H1 (cell line): ENCODE results near the gene CYTL1. TPM values are rescaled to one million over a fixed set of nuclear protein-coding genes. Genes with fewer than 3 reads are reported as not detected.

ENCODE experiments used
- CTCF ChIA-PET: fragments of 300-600 bp; sonication (Branson Sonifier 250); formaldehyde crosslinking; loops from one replicate; lab custom pipeline; 2021; ENCODE audit not compliant: partially characterized antibody; lab: Charles Lee
- POLR2A ChIA-PET: fragments of 300-600 bp; sonication (Branson Sonifier 250); formaldehyde crosslinking; loops from one replicate; lab custom pipeline; 2021; ENCODE audit warnings: inconsistent platforms; ENCODE audit not compliant: partially characterized antibody; lab: Charles Lee
- DNase-seq, 2 experiments: peaks; one replicate each; pipeline versions ENCODE4 v3.0.0 to v3.0.0-alpha.2; 2010 to 2022; ENCODE audit warnings: low spot score in 2 of 2, low read depth in 1 of 2, mixed read lengths in 1 of 2
- FAIRE-seq: peaks from 2 replicates; lab custom pipeline; 2011; peaks lifted over from hg19 to GRCh38; lab: Jason Lieb, UNC
- H2AFZ ChIP-seq: 2 replicates; pipeline ENCODE4 v1.8.1; 2012; ENCODE audit warnings: low read length, inconsistent platforms
- H2AK5ac ChIP-seq: 2 replicates; pipeline ENCODE4 v1.6.1; 2013; ENCODE audit warnings: low read depth, low read length
- H2BK120ac ChIP-seq: replicated peaks from 2 replicates; pipeline ENCODE3; 2013; ENCODE audit warnings: low read depth, low read length, inconsistent platforms
- H2BK12ac ChIP-seq: 2 replicates; pipeline ENCODE4 v1.6.1; 2013; ENCODE audit warnings: low read depth, low read length
- H2BK15ac ChIP-seq: 2 replicates; pipeline ENCODE4 v1.6.1; 2013; ENCODE audit warnings: low read length
- H2BK20ac ChIP-seq: 2 replicates; pipeline ENCODE4 v1.6.1; 2013; ENCODE audit warnings: low read length
- H2BK5ac ChIP-seq: 2 replicates; pipeline ENCODE4 v1.6.1; 2013; ENCODE audit warnings: low read depth, low read length
- H3K14ac ChIP-seq: 2 replicates; pipeline ENCODE4 v1.6.1; 2013; ENCODE audit warnings: inconsistent platforms; ENCODE audit not compliant: insufficient read length
- H3K18ac ChIP-seq: 2 replicates; pipeline ENCODE4 v1.6.1; 2013; ENCODE audit warnings: low read length; ENCODE audit errors: extremely low read depth
- H3K23ac ChIP-seq: 2 replicates; pipeline ENCODE4 v1.6.1; 2013; ENCODE audit warnings: inconsistent platforms; ENCODE audit not compliant: insufficient read length
- H3K23me2 ChIP-seq: 2 replicates; pipeline ENCODE4 v1.6.1; 2013; ENCODE audit warnings: low read depth, low read length
- H3K27ac ChIP-seq: 2 replicates; pipeline ENCODE4 v1.6.1; 2011; ENCODE audit warnings: low read depth, low read length, inconsistent platforms
- H3K27me3 ChIP-seq, 4 experiments: replicated peaks in 1 of 4; 1 replicate in 1 of 4; 2 replicates in 3 of 4; pipeline versions ENCODE4 v1.6.1 to v1.8.1; 2011 to 2013; ENCODE audit warnings: low read length in 3 of 4, mild to moderate bottlenecking in 3 of 4, inconsistent platforms in 2 of 4, mixed read lengths in 2 of 4, moderate library complexity in 1 of 4; ENCODE audit not compliant: control insufficient read depth in 3 of 4, insufficient read depth in 3 of 4; ENCODE audit errors: extremely low read depth in 1 of 4
- H3K36me3 ChIP-seq, 4 experiments: 2 replicates each; pipeline versions ENCODE4 v1.6.1 to v1.8.1; 2011 to 2013; ENCODE audit warnings: mild to moderate bottlenecking in 4 of 4, low read length in 3 of 4, moderate library complexity in 2 of 4, control low read depth in 1 of 4, inconsistent platforms in 1 of 4; ENCODE audit not compliant: insufficient read depth in 4 of 4, control insufficient read depth in 2 of 4
- H3K4ac ChIP-seq: replicated peaks from 2 replicates; pipeline ENCODE3; 2013; ENCODE audit warnings: low read length, low read depth, mixed read lengths, inconsistent platforms; ENCODE audit not compliant: insufficient read length
- H3K4me1 ChIP-seq, 4 experiments: replicated peaks in 1 of 4; 1 replicate in 1 of 4; 2 replicates in 3 of 4; pipeline versions ENCODE4 v1.6.1 to v1.8.1; 2011 to 2013; ENCODE audit warnings: low read length in 3 of 4, inconsistent platforms in 2 of 4, mixed read lengths in 1 of 4; ENCODE audit not compliant: insufficient read depth in 4 of 4, control insufficient read depth in 3 of 4
- H3K4me2 ChIP-seq, 2 experiments: 2 replicates each; pipeline versions ENCODE4 v1.6.1 to v1.8.1; 2011 to 2013; ENCODE audit warnings: low read depth in 2 of 2, low read length in 2 of 2, control low read depth in 1 of 2, inconsistent platforms in 1 of 2, mild to moderate bottlenecking in 1 of 2; ENCODE audit not compliant: insufficient read depth in 1 of 2
- H3K4me3 ChIP-seq, 4 experiments: fragments of 200-600, 300-600 bp in 1 of 4; sonication (generic), shearing (Covaris generic), sonication (Bioruptor Twin) in 1 of 4; 2 replicates each; pipeline versions ENCODE4 v1.5.1 to v1.8.1; 2011 to 2016; ENCODE audit warnings: low read length in 4 of 4, low read depth in 3 of 4, control low read depth in 2 of 4, inconsistent platforms in 2 of 4, mild to moderate bottlenecking in 2 of 4, mixed read lengths in 1 of 4, moderate library complexity in 1 of 4; ENCODE audit not compliant: insufficient read depth in 2 of 4; ENCODE audit errors: extremely low read depth in 1 of 4
- H3K56ac ChIP-seq: replicated peaks from 2 replicates; pipeline ENCODE3; 2013; ENCODE audit warnings: low read depth, mild to moderate bottlenecking, mixed read lengths, low read length, inconsistent platforms; ENCODE audit not compliant: insufficient read length
- H3K79me1 ChIP-seq: 2 replicates; pipeline ENCODE4 v1.6.1; 2013; ENCODE audit warnings: low read depth, low read length, control low read depth
- H3K79me2 ChIP-seq, 2 experiments: 2 replicates each; pipeline versions ENCODE4 v1.6.1 to v1.8.1; 2012 to 2013; ENCODE audit warnings: low read length in 2 of 2, mild to moderate bottlenecking in 2 of 2, inconsistent platforms in 1 of 2; ENCODE audit not compliant: insufficient read depth in 2 of 2, control insufficient read depth in 1 of 2
- H3K9ac ChIP-seq, 4 experiments: replicated peaks in 1 of 4; 1 replicate in 1 of 4; 2 replicates in 3 of 4; pipeline versions ENCODE4 v1.6.1 to v1.8.1; 2011 to 2013; ENCODE audit warnings: low read depth in 3 of 4, low read length in 3 of 4, control low read depth in 2 of 4, mild to moderate bottlenecking in 2 of 4, moderate library complexity in 2 of 4, inconsistent platforms in 1 of 4; ENCODE audit errors: extremely low read depth in 1 of 4
- H3K9me3 ChIP-seq, 2 experiments: 2 replicates each; pipeline versions ENCODE4 v1.6.1 to v1.8.1; 2012 to 2013; ENCODE audit warnings: mild to moderate bottlenecking in 2 of 2, moderate library complexity in 2 of 2, control low read depth in 1 of 2, inconsistent platforms in 1 of 2, low read depth in 1 of 2, low read length in 1 of 2, mixed read lengths in 1 of 2; ENCODE audit not compliant: insufficient read depth in 2 of 2
- H4K20me1 ChIP-seq, 2 experiments: replicated peaks in 1 of 2; 2 replicates each; pipeline versions ENCODE3 to v1.8.1; 2011 to 2013; ENCODE audit warnings: inconsistent platforms in 2 of 2, low read length in 2 of 2, mild to moderate bottlenecking in 1 of 2; ENCODE audit not compliant: insufficient read depth in 2 of 2, control insufficient read depth in 1 of 2
- H4K5ac ChIP-seq: 2 replicates; pipeline ENCODE4 v1.6.1; 2013; ENCODE audit warnings: low read length, low read depth, mixed read lengths, inconsistent platforms; ENCODE audit not compliant: insufficient read length
- H4K8ac ChIP-seq: 2 replicates; pipeline ENCODE4 v1.8.0; 2013; ENCODE audit warnings: mild to moderate bottlenecking, moderate library complexity, low read length, inconsistent platforms; ENCODE audit not compliant: insufficient read depth; ENCODE audit errors: extremely low read depth
- H4K91ac ChIP-seq: replicated peaks from 2 replicates; pipeline ENCODE3; 2013; ENCODE audit warnings: low read length, mixed read lengths, inconsistent platforms; ENCODE audit not compliant: insufficient read length
- EP300 ChIP-seq, 2 experiments: IDR thresholded peaks; 1 replicate in 1 of 2; 2 replicates in 1 of 2; pipeline ENCODE4 v1.6.1; 2011 to 2012; ENCODE audit warnings: low read depth in 2 of 2, low read length in 2 of 2, mild to moderate bottlenecking in 2 of 2, borderline replicate concordance in 1 of 2, inconsistent platforms in 1 of 2, moderate library complexity in 1 of 2
- KDM4A ChIP-seq: IDR thresholded peaks from one replicate; pipeline ENCODE4 v1.7.1; 2012; ENCODE audit warnings: low read depth, mild to moderate bottlenecking, moderate library complexity, low read length, inconsistent platforms; ENCODE audit not compliant: severe bottlenecking
- RFX5 ChIP-seq: IDR thresholded peaks from 2 replicates; pipeline ENCODE4 v1.6.1; 2011; ENCODE audit warnings: low read depth, low read length, improper control_type of control experiment, borderline replicate concordance
- SIX5 ChIP-seq: IDR thresholded peaks from 2 replicates; pipeline ENCODE4 v1.6.1; 2011; ENCODE audit warnings: mild to moderate bottlenecking, low read depth, low read length
- SP4 ChIP-seq: IDR thresholded peaks from 2 replicates; pipeline ENCODE4 v1.6.1; 2012; ENCODE audit warnings: low read length, inconsistent platforms
- SUZ12 ChIP-seq: fragments of 200-600 bp; sonication (generic); IDR thresholded peaks from 2 replicates; pipeline ENCODE4 v1.6.1; 2012; ENCODE audit warnings: mild to moderate bottlenecking, inconsistent platforms, low read length, moderate library complexity, mixed read lengths
- WGBS, 2 experiments: shearing (Covaris generic) in 1 of 2; methylation state at CpG; one replicate each; pipeline versions ENCODE4 v1.1.6 to v1.1.7; 2013 to 2015; ENCODE audit warnings: low lambda C conversion rate in 2 of 2, mixed read lengths in 2 of 2, inconsistent platforms in 1 of 2, low coverage in 1 of 2, missing lambda C conversion rate in 1 of 2; ENCODE audit not compliant: insufficient replicate concordance in 2 of 2, insufficient coverage in 1 of 2, insufficient read length in 1 of 2; ENCODE audit errors: extremely low coverage in 1 of 2, missing lambda C conversion rate in 1 of 2; 5-methylcytosine and 5-hydroxymethylcytosine counted together
- polyA plus RNA-seq, 7 experiments: library from polyadenylated mRNA; depleted of rRNA in 3 of 7; stranded (reverse) in 5 of 7; unstranded in 2 of 7; fragments of >200 nt in 5 of 7; fragments of 200-250 nt in 2 of 7; gene quantifications; 1 replicate in 5 of 7; 2 replicates in 1 of 7; 4 replicates in 1 of 7; pipeline versions ENCODE4 v1.2.1 to v1.2.3, GENCODE V29; 2011 to 2013; ENCODE audit warnings: missing spikeins in 2 of 7, mixed read lengths in 2 of 7
- total RNA-seq: library from RNA; stranded (reverse); fragmentation: NEBNext Ultra II Directional; extraction: Animal tissue kit (Norgen Biotek cat#: 25700); gene quantifications from 2 replicates; pipeline ENCODE4 v1.2.1, GENCODE V29; 2021

CYTL1 gene
- total and polyA plus RNA-seq, 2 of the 8 experiments (the other 6 are each of a cell fraction or from before 2014, with no cell fraction given): 8.6 to 9.8 TPM

GRCh38 chr4:4969298-4969697 lies 50.0 kb downstream of the CYTL1 start:
- CTCF ChIA-PET: interaction anchor here (1.0 kb wide), 1 partner anchor 25 kb away, joined by 4 read pairs; no protein-coding TSS in a partner anchor
- FAIRE-seq: no peak
- peaks cover 9 to 16% of the 10 kb centered on the region in 2 experiments; a peak in 3 of 4 replicates for H3K9me3 ChIP-seq
- TF ChIP-seq SIX5 (no peak), EP300 (IDR thresholded peaks at IDR 0.05; ENCODE audit: borderline replicate concordance in 1 of 2, low read depth in 2 of 2, low read length in 2 of 2) (no peak), SUZ12 (no peak), RFX5 (no peak), KDM4A (no peak), SP4 (no peak)
- POLR2A ChIA-PET: interaction anchor here (2.2 kb wide), 1 partner anchor 9 kb away, joined by 7 read pairs; no protein-coding TSS in a partner anchor
- H3K79me2 ChIP-seq: no peaks in the 10 kb centered on the region
- H3K23me2 ChIP-seq: no peaks in the 10 kb centered on the region
- no peak overlapping the region for H2AK5ac ChIP-seq
- no peaks in the 10 kb centered on the region for H3K79me1 ChIP-seq
- H3K4me1 ChIP-seq: no peaks in the 10 kb centered on the region
- no peak overlapping the region for H4K8ac ChIP-seq
- H2AFZ ChIP-seq: no peak overlapping the region
- no peak overlapping the region for H2BK20ac ChIP-seq
- H4K91ac ChIP-seq: no peak overlapping the region
- H3K23ac ChIP-seq: no peak overlapping the region
- no peak overlapping the region for H2BK5ac ChIP-seq
- H4K20me1 ChIP-seq: no peaks in the 10 kb centered on the region
- H3K18ac ChIP-seq: no peak overlapping the region
- H2BK15ac ChIP-seq: no peak overlapping the region
- no peak overlapping the region for H3K4me2 ChIP-seq
- no peak overlapping the region for H2BK12ac ChIP-seq
- no peak overlapping the region for H3K4me3 ChIP-seq
- H3K56ac ChIP-seq: no peak overlapping the region
- H3K4ac ChIP-seq: no peak overlapping the region
- H3K14ac ChIP-seq: no peak overlapping the region
- no peak overlapping the region for H4K5ac ChIP-seq
- H3K27ac ChIP-seq: no peak overlapping the region
- H3K36me3 ChIP-seq: no peaks in the 10 kb centered on the region
- no peak overlapping the region for H2BK120ac ChIP-seq
- H3K27me3 ChIP-seq: no peaks in the 10 kb centered on the region; a peak in 1 of 7 replicates
- DNase-seq: no peak
- no peak overlapping the region for H3K9ac ChIP-seq
- 91% methylated on average over 8 of the region's 8 CpGs; no CpG with 5 or more reads in 1 of the 2 experiments for WGBS, 2 experiments
